ENCODE measurements around the gene GOLGA8G.
"Not testable (repeated sequence)": the region's sequence is repeated elsewhere in the genome, so short reads cannot be mapped to it uniquely, and the experiment has no call there.

Gene GOLGA8G

GRCh38 chr15:28532954-28533353 lies at the start of gene GOLGA8G:
Gene GOLGA8G, minus strand, starts transcription at chr15:28532971. Its CDS starts 62 bp downstream, at chr15:28532909.
- DNase-seq, result not testable (repeated sequence)

GRCh38 chr15:28573351-28573750 lies 40.6 kb upstream of the GOLGA8G start:
- not testable (repeated sequence) for DNase-seq

DNA sequence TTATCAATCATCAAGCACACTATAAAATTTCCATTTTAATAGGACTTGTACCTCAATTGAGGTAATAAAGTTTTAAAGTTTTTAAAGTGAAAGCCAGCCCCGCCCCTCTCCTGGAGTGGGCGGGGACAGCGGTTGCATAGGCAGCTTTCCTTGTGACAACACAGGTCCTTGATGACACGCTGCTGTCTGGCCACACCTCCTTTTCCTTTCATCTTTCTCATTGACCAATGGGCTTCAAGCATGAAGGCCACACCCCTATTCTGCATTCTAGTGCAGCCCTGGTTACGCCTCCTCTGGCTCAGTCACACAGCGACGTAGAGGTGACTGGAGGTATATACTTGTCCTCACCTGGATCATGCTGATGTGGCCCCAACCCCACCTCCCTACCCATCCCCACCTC lies 20.5 kb upstream of the GOLGA8G start, which contains the start of gene GOLGA6L25:
Gene GOLGA6L25, plus strand, starts transcription at position 301 of the 400 bp plus-strand sequence. Its CDS starts 61 bp downstream, at position 362.
- not testable (repeated sequence) for DNase-seq

- DNase-seq, result not testable (repeated sequence)
Measured at GRCh38 chr15:28515208-28515607, 17.6 kb downstream of the GOLGA8G start.

DNA sequence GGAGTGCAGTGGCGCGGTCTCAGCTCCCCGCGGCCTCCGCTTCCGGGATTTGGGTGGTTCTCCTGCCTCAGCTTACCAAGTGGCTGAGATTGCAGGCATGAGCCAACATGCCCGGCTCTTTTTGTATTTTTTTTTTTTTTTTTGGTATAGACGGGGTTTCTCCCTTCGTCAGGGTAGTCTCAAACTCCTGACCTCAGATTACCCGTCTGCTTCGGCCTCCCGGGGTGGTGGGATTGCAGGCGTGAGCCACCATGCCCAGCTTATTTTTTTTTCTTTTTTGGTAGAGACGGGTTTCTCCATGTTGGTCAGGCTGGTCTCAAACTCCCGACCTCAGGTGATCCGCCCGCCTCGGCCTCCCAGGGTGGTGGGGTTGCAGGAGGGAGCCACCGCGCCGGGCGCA lies 18.6 kb downstream of the GOLGA8G start:
- not testable (repeated sequence) for DNase-seq

- not testable (repeated sequence) for DNase-seq
Measured at GRCh38 chr15:28508217-28508889, 24.4 kb downstream of the GOLGA8G start.

DNA sequence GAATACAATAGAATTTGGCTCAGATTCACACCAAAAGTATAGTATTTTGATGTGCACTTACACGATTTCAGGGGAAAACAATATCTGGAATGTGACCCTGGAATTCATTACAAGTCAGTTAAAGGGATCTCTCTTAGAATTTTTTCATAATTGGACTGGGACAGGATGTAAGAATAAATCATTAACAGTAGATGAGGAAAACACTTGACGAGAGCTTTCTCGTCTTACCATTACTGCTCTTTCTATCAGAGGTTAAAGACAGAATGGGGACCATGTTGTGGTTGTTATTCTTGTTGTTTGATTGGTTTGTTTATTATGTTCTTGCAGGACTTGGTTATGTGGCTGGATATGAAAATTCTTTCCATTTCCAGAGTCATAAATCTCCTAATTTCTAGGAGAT lies 51.4 kb downstream of the GOLGA8G start:
- not testable (repeated sequence) for DNase-seq

All from CD4-positive, alpha-beta T cell treated with Interferon gamma for 1 hour (primary cell).